ENCODE measurements around the gene GOLM1.

Gene GOLM1

DNA sequence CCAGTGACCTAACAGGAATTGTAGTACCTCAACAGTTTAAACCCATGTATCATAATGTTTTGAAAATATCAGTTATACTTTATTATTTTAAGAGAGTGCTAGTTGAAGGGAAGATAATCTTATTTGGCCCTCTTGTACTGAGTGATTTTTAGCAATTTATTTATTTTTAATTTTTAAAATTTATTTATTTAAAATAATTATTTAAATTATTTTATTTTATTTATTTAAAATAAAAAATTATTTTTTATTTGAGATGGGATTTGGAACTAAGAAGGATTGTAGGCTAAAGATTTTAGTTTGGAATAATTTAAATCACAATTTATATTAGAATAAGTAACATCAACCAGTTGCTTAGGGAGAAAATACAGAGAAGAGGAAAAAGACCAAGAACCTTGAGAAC, 104.3 kb downstream of the GOLM1 start:
- Mint-ChIP-seq H3K4me3 (no peak overlapping the region), H3K36me3 (peaks cover 26% of the 10 kb centered on the region), H3K9me3 (ENCODE audit: low read depth) (no peaks in the 10 kb centered on the region), H3K27me3 (no peaks in the 10 kb centered on the region), H3K27ac (no peak overlapping the region), H3K4me1 (ENCODE audit: low read depth) (no peaks in the 10 kb centered on the region)

DNA sequence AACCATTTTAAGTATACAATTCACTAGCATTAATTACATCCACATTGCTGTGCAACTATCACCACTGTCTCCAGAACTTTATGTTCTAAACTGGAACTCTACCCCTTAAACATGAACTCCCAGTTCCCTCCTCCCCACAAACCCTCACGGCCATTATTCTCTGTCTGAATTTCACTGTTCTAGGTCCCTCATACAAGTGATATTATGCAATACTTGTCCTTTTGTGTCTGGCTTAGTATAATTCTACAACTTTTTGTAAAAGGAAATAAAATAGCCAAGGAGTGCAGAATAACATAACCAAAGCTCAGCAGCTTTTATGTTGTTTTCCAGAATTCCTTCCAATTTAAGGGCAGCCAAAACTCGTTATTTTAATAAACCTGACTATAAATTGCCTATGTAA, 105.2 kb downstream of the GOLM1 start:
- Mint-ChIP-seq H3K27me3 (no peaks in the 10 kb centered on the region), H3K27ac (no peak overlapping the region), H3K4me1 (ENCODE audit: low read depth) (no peaks in the 10 kb centered on the region), H3K9me3 (ENCODE audit: low read depth) (no peaks in the 10 kb centered on the region), H3K36me3 (peaks cover 32% of the 10 kb centered on the region), H3K4me3 (no peak overlapping the region)

DNA sequence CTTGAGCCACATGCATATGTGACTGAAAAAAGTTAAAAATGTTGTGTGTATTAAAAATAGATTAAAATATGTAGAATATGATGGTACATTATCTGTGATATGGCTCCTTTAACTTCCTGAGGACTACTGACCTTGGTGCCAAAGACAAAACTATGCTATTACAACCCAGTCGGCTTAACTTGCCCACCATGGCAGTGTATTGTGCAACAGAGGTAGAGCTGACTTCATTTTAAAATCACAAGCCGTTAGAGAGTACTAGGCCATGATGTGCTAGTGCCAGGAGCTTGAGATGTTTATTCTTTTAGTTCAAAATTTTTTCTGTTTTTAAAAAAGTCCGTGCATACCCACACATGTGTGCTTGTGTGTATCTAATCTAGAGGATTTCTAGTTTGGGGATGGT, 112.1 kb downstream of the GOLM1 start:
- Mint-ChIP-seq H3K36me3 (peaks cover 48% of the 10 kb centered on the region), H3K27me3 (no peaks in the 10 kb centered on the region), H3K9me3 (ENCODE audit: low read depth) (no peaks in the 10 kb centered on the region), H3K4me3 (no peak overlapping the region), H3K27ac (no peak overlapping the region), H3K4me1 (ENCODE audit: low read depth) (no peaks in the 10 kb centered on the region)

DNA sequence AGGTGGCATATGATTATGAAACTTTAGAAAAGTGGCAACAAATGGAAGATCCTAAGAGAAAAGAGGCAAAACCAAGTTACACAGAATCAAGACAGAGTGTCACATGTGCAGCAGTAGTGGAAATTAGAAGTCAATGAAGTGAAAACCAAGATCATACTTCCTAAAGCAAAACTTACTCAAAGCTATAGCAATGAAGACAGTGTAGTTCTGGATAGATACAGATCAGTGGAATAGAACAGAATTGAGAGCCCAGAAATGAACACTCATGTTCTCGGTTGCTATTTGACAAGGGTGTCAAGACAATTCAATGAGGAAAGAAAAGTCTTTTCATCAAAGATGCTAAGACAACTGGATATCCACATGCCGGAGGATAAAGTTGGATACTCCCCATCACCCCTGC, 114.9 kb downstream of the GOLM1 start:
- Mint-ChIP-seq H3K27me3 (no peaks in the 10 kb centered on the region), H3K36me3 (peaks cover 40% of the 10 kb centered on the region), H3K4me1 (ENCODE audit: low read depth) (no peaks in the 10 kb centered on the region), H3K9me3 (ENCODE audit: low read depth) (no peaks in the 10 kb centered on the region), H3K4me3 (no peak overlapping the region), H3K27ac (no peak overlapping the region)

- Mint-ChIP-seq H3K27ac (no peak overlapping the region), H3K4me3 (no peak overlapping the region), H3K9me3 (ENCODE audit: low read depth) (no peaks in the 10 kb centered on the region), H3K27me3 (no peaks in the 10 kb centered on the region), H3K36me3 (peaks cover 42% of the 10 kb centered on the region), H3K4me1 (ENCODE audit: low read depth) (no peaks in the 10 kb centered on the region)
These were observed 118.0 kb downstream of the GOLM1 start for GRCh38 chr9:85981369-85981768.

GRCh38 chr9:85978496-85978895, 120.9 kb downstream of the GOLM1 start:
- Mint-ChIP-seq H3K4me1 (ENCODE audit: low read depth) (no peaks in the 10 kb centered on the region), H3K4me3 (no peak overlapping the region), H3K27me3 (no peaks in the 10 kb centered on the region), H3K36me3 (peaks cover 25% of the 10 kb centered on the region), H3K27ac (no peak overlapping the region), H3K9me3 (ENCODE audit: low read depth) (no peaks in the 10 kb centered on the region)

Measured in activated naive CD8-positive, alpha-beta T cell (primary cell).